HG03097 (cell line): Measurements from ENCODE around the gene IRF4.
A peak's percentile ranks its signal among the peaks of the same experiment; 100 is the strongest.

Experiments
- ATAC-seq: cut with Tn5 transposase; IDR thresholded peaks from one replicate; pipeline ENCODE4 v1.9.1; 2021; ENCODE audit not compliant: unreplicated experiment, low FRiP score

The IRF4 gene

DNA sequence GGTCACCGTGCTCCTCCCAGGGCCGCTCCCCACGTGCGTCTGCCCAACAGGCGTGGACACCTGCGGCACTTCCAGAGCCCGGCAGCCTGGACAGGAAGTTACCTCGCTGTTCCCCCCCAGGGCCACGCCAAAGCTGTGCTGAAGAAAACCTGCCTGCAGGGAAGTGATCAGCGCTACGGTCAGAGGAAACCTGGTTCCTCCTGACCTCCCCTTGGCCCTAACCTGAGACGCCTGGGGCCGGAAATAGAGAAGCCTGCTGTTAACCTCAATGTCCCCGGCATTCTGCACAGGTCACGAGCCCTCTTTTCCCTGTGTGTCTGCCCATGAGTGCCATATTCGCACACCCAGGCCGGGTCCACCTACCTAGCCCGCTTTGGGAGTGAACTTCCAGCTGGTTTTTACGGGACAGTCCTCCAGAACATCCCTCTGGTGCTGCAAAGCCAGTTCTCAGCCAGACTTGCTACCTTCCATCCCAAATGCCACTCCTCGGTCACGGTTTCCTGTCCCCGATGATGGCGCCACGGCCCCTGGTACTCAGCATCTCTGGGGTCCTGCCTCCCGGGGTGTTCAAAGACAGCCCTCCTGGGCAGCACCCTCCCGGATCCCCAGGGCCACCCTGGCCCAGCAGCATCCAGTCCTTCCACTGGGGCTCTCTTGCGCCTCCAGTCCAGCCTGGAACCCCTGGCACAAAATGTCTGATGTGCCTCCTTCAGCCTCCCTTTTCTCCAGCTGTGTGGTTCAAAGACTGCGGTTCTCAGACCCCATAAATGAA is 12.0 kb upstream of the IRF4 start:
- no peak for ATAC-seq

- no peak for ATAC-seq
Measured at GRCh38 chr6:380234-381218, 11.0 kb upstream of the IRF4 start.

GRCh38 chr6:381742-382461 is 9.7 kb upstream of the IRF4 start:
- no peak for ATAC-seq

GRCh38 chr6:382883-383810 is 8.4 kb upstream of the IRF4 start:
- ATAC-seq = no peak

- no peak for ATAC-seq
Measured at GRCh38 chr6:383856-384255, 7.7 kb upstream of the IRF4 start.

DNA sequence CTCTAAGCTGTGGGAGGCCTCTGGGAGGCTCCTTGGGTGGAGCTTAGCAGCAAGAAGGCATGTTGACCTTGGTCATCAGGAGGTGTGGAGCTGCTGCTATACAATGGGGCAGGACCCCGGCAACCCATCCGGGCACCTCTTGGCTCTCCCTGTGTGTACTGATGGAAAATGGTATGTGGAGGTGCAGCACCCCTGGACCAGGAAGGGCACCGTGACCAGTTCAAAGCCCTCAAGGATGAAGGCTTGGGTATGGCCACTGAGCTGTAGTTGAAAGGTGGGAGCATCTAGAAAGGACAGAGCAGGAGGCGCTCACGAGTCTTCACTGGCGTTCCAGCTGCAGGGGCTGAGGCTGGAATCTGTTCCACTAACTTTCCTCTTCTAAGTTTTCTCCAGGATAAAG is 6.7 kb upstream of the IRF4 start:
- no peak for ATAC-seq

- ATAC-seq = no peak
Measured at GRCh38 chr6:385614-386013, 5.9 kb upstream of the IRF4 start.

GRCh38 chr6:386688-387266 is 4.8 kb upstream of the IRF4 start:
- ATAC-seq = no peak

GRCh38 chr6:387293-387741 is 4.2 kb upstream of the IRF4 start:
- ATAC-seq = no peak

- ATAC-seq = no peak
Measured at GRCh38 chr6:388202-388903, 3.2 kb upstream of the IRF4 start.

GRCh38 chr6:389143-389542 is 2.4 kb upstream of the IRF4 start:
- ATAC-seq = no peak

- peak; percentile 37 for ATAC-seq
Measured at GRCh38 chr6:389622-390021, 1.9 kb upstream of the IRF4 start.

GRCh38 chr6:390914-391558 is 516 bp upstream of the IRF4 start:
- ATAC-seq = peak; percentile 1

- no peak for ATAC-seq
Measured at GRCh38 chr6:392441-393390, 1.2 kb downstream of the IRF4 start.

DNA sequence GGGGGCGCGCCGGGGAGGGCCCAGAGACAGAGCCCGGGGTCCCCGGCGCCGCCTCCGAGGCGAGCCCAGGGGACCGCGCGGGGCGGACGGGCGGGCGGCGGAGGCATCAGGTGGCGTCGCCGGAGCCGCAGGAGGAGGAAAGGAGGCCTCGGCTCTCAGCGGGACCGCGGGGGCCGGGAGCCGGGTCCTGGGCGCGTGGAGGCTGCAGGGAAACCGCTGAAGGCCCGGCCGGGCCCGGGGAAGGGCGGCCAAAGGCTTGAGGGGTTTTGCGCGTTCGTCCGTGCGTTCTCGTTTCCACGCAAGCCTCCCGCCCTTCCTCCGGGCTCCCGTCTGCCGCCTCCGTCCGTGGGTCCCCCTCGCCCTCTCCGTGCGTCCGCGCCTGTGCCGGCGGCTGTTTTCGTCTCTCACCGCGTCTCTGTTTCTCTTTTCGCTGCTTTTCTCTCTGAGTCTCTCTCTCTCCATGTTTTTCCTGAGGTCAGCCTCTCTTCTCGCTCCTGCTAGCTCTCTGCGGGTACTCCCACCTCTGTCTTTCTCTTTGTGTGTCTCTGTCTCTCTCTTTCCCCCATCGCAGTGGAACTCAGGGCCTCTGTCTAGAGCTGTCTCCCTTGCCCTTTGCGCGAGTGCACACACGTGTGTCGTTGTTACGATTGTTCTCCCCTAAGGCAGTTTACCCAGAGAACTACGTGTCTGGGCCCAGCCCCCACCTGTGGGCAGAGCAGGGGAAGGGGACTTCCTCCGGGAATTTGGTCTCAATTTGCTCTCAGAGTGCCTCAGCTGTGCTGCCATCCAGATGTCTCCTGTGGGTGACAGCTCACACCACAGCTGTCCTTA is 2.1 kb downstream of the IRF4 start:
- no peak for ATAC-seq

DNA sequence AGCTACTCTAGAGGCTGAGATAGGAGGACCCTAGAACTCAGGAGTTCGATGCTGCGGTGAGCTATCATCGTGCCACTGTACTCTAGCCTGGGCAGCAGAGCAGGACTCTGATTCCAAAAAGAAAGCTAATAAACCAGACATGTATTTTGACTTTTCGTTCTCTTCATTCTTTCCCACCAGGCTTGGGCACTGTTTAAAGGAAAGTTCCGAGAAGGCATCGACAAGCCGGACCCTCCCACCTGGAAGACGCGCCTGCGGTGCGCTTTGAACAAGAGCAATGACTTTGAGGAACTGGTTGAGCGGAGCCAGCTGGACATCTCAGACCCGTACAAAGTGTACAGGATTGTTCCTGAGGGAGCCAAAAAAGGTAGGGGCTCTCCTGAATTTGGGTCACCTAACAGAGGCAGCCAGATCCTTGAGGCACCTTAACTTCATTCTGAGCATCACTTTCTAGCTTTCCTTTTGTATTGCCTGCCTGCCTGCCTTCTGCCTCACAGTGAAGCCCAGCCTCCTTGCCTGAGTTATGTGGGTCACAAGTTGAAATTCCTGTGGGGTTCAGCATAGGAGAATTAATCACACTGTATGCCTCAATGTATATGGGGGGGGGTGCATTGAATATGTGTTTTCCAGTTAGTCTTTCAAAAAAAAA is 3.2 kb downstream of the IRF4 start:
- ATAC-seq = no peak
